Neural progenitor cell (in vitro differentiated cells): ENCODE measurements around the gene RHBDL3. TPM values are rescaled to one million over a fixed set of nuclear protein-coding genes. Genes with fewer than 3 reads are reported as not detected.

ENCODE experiments used
- DNase-seq: peaks from one replicate; pipeline ENCODE4 v3.0.0-alpha.2; 2016; ENCODE audit warnings: low spot score
- H2AFZ ChIP-seq: fragments of 200-600 bp; sonication (generic); replicated peaks from 2 replicates; pipeline ENCODE4 v1.6.1; 2016; ENCODE audit warnings: antibody characterized with exemption
- H3F3A ChIP-seq: fragments of 200-600 bp; sonication (generic); 2 replicates; pipeline ENCODE4 v1.6.1; 2016; ENCODE audit warnings: antibody characterized with exemption, low read depth
- H3K27ac ChIP-seq: fragments of 200-600 bp; sonication (generic); 2 replicates; pipeline ENCODE4 v1.5.1; 2016; ENCODE audit warnings: mild to moderate bottlenecking
- H3K27me3 ChIP-seq: fragments of 200-600 bp; sonication (generic); 2 replicates; pipeline ENCODE4 v1.6.1; 2016; ENCODE audit warnings: mild to moderate bottlenecking, moderate library complexity
- H3K36me3 ChIP-seq: fragments of 200-600 bp; sonication (generic); 2 replicates; pipeline ENCODE4 v1.5.1; 2016
- H3K4me1 ChIP-seq: fragments of 200-600 bp; sonication (generic); 2 replicates; pipeline ENCODE4 v1.6.1; 2016; ENCODE audit warnings: mixed run types
- H3K4me2 ChIP-seq: fragments of 200-600 bp; sonication (generic); 2 replicates; pipeline ENCODE4 v1.6.1; 2016
- H3K4me3 ChIP-seq: fragments of 200-600 bp; sonication (generic); 2 replicates; pipeline ENCODE4 v1.5.1; 2016
- H3K79me2 ChIP-seq: fragments of 200-600 bp; sonication (generic); 2 replicates; pipeline ENCODE4 v1.6.1; 2016; ENCODE audit warnings: low read depth
- H3K9ac ChIP-seq: fragments of 200-600 bp; sonication (generic); 2 replicates; pipeline ENCODE4 v1.6.1; 2016
- H3K9me3 ChIP-seq: fragments of 200-600 bp; sonication (generic); 2 replicates; pipeline ENCODE4 v1.5.1; 2016; ENCODE audit warnings: low read depth
- H4K20me1 ChIP-seq: fragments of 200-600 bp; sonication (generic); 2 replicates; pipeline ENCODE4 v1.6.1; 2016; ENCODE audit warnings: low read depth
- H3K27ac Mint-ChIP-seq: 3 replicates; pipeline ENCODE4 v1.8.0; 2021; ENCODE audit warnings: mixed read lengths
- H3K27me3 Mint-ChIP-seq: 2 replicates; pipeline ENCODE4 v1.8.0; 2022; ENCODE audit warnings: low read depth, mild to moderate bottlenecking, inconsistent platforms, moderate library complexity, mixed read lengths; ENCODE audit not compliant: insufficient read depth
- H3K36me3 Mint-ChIP-seq: 3 replicates; pipeline ENCODE4 v1.8.0; 2021; ENCODE audit warnings: mixed read lengths
- H3K4me1 Mint-ChIP-seq: 3 replicates; pipeline ENCODE4 v1.8.0; 2021; ENCODE audit warnings: mixed read lengths
- H3K4me3 Mint-ChIP-seq: 3 replicates; pipeline ENCODE4 v1.8.0; 2021; ENCODE audit warnings: mild to moderate bottlenecking, moderate library complexity, mixed read lengths
- H3K9me3 Mint-ChIP-seq: 3 replicates; pipeline ENCODE4 v1.8.0; 2020; ENCODE audit warnings: mixed read lengths
- EZH2 ChIP-seq: fragments of 200-600 bp; sonication (generic); IDR thresholded peaks from 2 replicates; pipeline ENCODE4 v1.6.1; 2017; ENCODE audit warnings: antibody characterized with exemption, mild to moderate bottlenecking, moderate library complexity
- EZH2phosphoT487 ChIP-seq: fragments of 200-600 bp; sonication (generic); IDR thresholded peaks from 2 replicates; pipeline ENCODE4 v1.6.1; 2017; ENCODE audit warnings: antibody characterized with exemption
- total RNA-seq: library from RNA; depleted of rRNA; stranded (reverse); fragments of >200 nt; gene quantifications from 2 replicates; pipeline ENCODE4 v1.2.3, GENCODE V29; 2015; ENCODE audit warnings: low replicate concordance
- TF ChIP-seq, protein P1 (sequence below): fragments of 200-600 bp; sonication (generic); IDR thresholded peaks from 2 replicates; pipeline ENCODE4 v1.5.1; 2017; ENCODE audit warnings: antibody characterized with exemption, mild to moderate bottlenecking

Gene RHBDL3, protein sequence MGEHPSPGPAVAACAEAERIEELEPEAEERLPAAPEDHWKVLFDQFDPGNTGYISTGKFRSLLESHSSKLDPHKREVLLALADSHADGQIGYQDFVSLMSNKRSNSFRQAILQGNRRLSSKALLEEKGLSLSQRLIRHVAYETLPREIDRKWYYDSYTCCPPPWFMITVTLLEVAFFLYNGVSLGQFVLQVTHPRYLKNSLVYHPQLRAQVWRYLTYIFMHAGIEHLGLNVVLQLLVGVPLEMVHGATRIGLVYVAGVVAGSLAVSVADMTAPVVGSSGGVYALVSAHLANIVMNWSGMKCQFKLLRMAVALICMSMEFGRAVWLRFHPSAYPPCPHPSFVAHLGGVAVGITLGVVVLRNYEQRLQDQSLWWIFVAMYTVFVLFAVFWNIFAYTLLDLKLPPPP
- 2.5 and 3.7 TPM in 2 replicates for total RNA-seq

GRCh38 chr17:32265192-32265923, at the start of gene RHBDL3:
TSS of gene RHBDL3 (plus strand) at chr17:32265832. CDS start at chr17:32266190, 358 bp downstream.
- TF ChIP-seq EZH2 (peak; percentile 40), EZH2phosphoT487 (no peak)
- H3K9me3 Mint-ChIP-seq = peaks cover 2% of the 10 kb centered on the region
- peaks cover 14% of the 10 kb centered on the region for H4K20me1 ChIP-seq
- H3K4me2 ChIP-seq = peak within 1 kb of the TSS; percentile 99
- H3K36me3 Mint-ChIP-seq = peaks cover 2% of the 10 kb centered on the region
- H3K27me3 Mint-ChIP-seq = peaks cover 49% of the 10 kb centered on the region
- H3K4me3 ChIP-seq = peak within 1 kb of the TSS; percentile 66
- no peaks in the 10 kb centered on the region for H3K36me3 ChIP-seq
- no peaks in the 10 kb centered on the region for H3K79me2 ChIP-seq
- peaks cover 34% of the 10 kb centered on the region for H3F3A ChIP-seq
- peaks cover 50% of the 10 kb centered on the region for H3K4me1 Mint-ChIP-seq
- H3K4me3 Mint-ChIP-seq = peak within 1 kb of the TSS; percentile 90
- peak; percentile 67 for DNase-seq
- H3K27ac Mint-ChIP-seq = peak within 1 kb of the TSS; percentile 21
- peaks cover 60% of the 10 kb centered on the region for H3K27me3 ChIP-seq
- H3K9ac ChIP-seq = no peak within 1 kb of the TSS
- H3K4me1 ChIP-seq = peaks cover 36% of the 10 kb centered on the region
- no peaks in the 10 kb centered on the region for H3K9me3 ChIP-seq
- peak within 1 kb of the TSS; percentile 89 for H2AFZ ChIP-seq
- no peak within 1 kb of the TSS for H3K27ac ChIP-seq

GRCh38 chr17:32222621-32223020, 43.0 kb upstream of the RHBDL3 start:
- H3K9ac ChIP-seq = no peak overlapping the region

GRCh38 chr17:32223703-32224102, 41.9 kb upstream of the RHBDL3 start:
- H3K4me1 Mint-ChIP-seq = peaks cover 14% of the 10 kb centered on the region
- peaks cover 7% of the 10 kb centered on the region for H3K4me1 ChIP-seq
- no peak overlapping the region for H3K27ac Mint-ChIP-seq
- no peak overlapping the region for H3K4me3 Mint-ChIP-seq
- H3K27ac ChIP-seq = no peak overlapping the region
- no peaks in the 10 kb centered on the region for H4K20me1 ChIP-seq
- peaks cover 9% of the 10 kb centered on the region for H3F3A ChIP-seq
- H3K4me3 ChIP-seq = no peak overlapping the region
- TF ChIP-seq EZH2 = no peak
- TF ChIP-seq, protein P1, sequence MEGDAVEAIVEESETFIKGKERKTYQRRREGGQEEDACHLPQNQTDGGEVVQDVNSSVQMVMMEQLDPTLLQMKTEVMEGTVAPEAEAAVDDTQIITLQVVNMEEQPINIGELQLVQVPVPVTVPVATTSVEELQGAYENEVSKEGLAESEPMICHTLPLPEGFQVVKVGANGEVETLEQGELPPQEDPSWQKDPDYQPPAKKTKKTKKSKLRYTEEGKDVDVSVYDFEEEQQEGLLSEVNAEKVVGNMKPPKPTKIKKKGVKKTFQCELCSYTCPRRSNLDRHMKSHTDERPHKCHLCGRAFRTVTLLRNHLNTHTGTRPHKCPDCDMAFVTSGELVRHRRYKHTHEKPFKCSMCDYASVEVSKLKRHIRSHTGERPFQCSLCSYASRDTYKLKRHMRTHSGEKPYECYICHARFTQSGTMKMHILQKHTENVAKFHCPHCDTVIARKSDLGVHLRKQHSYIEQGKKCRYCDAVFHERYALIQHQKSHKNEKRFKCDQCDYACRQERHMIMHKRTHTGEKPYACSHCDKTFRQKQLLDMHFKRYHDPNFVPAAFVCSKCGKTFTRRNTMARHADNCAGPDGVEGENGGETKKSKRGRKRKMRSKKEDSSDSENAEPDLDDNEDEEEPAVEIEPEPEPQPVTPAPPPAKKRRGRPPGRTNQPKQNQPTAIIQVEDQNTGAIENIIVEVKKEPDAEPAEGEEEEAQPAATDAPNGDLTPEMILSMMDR = no peak
- no peak for TF ChIP-seq EZH2phosphoT487
- H3K36me3 Mint-ChIP-seq = peaks cover 6% of the 10 kb centered on the region
- H3K9me3 Mint-ChIP-seq = no peaks in the 10 kb centered on the region
- H3K79me2 ChIP-seq = no peaks in the 10 kb centered on the region
- no peak for DNase-seq
- H3K36me3 ChIP-seq = no peaks in the 10 kb centered on the region
- no peak overlapping the region for H3K9ac ChIP-seq
- H3K27me3 Mint-ChIP-seq = no peaks in the 10 kb centered on the region
- no peak overlapping the region for H3K4me2 ChIP-seq
- no peak overlapping the region for H2AFZ ChIP-seq
- no peaks in the 10 kb centered on the region for H3K9me3 ChIP-seq
- no peaks in the 10 kb centered on the region for H3K27me3 ChIP-seq

More at GRCh38 chr17:32222621-32223020, 43.0 kb upstream of the RHBDL3 start:
- Mint-ChIP-seq H3K27ac (no peak overlapping the region), H3K36me3 (peaks cover 6% of the 10 kb centered on the region), H3K4me3 (no peak overlapping the region), H3K27me3 (no peaks in the 10 kb centered on the region), H3K9me3 (no peaks in the 10 kb centered on the region), H3K4me1 (peaks cover 7% of the 10 kb centered on the region)
- Histone ChIP-seq H3K36me3 (no peaks in the 10 kb centered on the region), H2AFZ (no peak overlapping the region), H4K20me1 (no peaks in the 10 kb centered on the region), H3K27me3 (no peaks in the 10 kb centered on the region), H3F3A (peaks cover 1% of the 10 kb centered on the region), H3K4me2 (no peak overlapping the region), H3K4me1 (no peaks in the 10 kb centered on the region), H3K79me2 (no peaks in the 10 kb centered on the region), H3K27ac (no peak overlapping the region), H3K9me3 (no peaks in the 10 kb centered on the region), H3K4me3 (no peak overlapping the region)
- TF ChIP-seq EZH2phosphoT487 (no peak), EZH2 (no peak)
- TF ChIP-seq, protein P1 = no peak
- DNase-seq = no peak
